Vagina (tissue), 2 donors: ENCODE results near the gene GLO1. TPM values are rescaled to one million over a fixed set of nuclear protein-coding genes. Genes with fewer than 3 reads are reported as not detected.

Source experiments
- DNase-seq, 2 donors: peaks; one replicate each; pipeline ENCODE4 v3.0.0-alpha.2; 2017; ENCODE audit errors: extremely low spot score in 2 of 2
- H3K27ac ChIP-seq: fragments of 200-600 bp; sonication (generic); one replicate; pipeline ENCODE4 v1.5.1; 2019
- H3K27me3 ChIP-seq: fragments of 200-600 bp; sonication (generic); one replicate; pipeline ENCODE4 v1.5.1; 2019
- H3K36me3 ChIP-seq, 2 donors: fragments of 200-600 bp; sonication (generic); one replicate each; pipeline ENCODE4 v1.5.1; 2017 to 2019
- H3K4me1 ChIP-seq: fragments of 200-600 bp; sonication (generic); one replicate; pipeline ENCODE4 v1.5.1; 2019
- H3K4me3 ChIP-seq, 2 donors: fragments of 200-600 bp; sonication (generic); 1 replicate in 1 of 2; 2 replicates in 1 of 2; pipeline ENCODE4 v1.5.1; 2016 to 2019
- H3K9me3 ChIP-seq: fragments of 200-600 bp; sonication (generic); one replicate; pipeline ENCODE4 v1.5.1; 2019
- POLR2A ChIP-seq, 2 donors: fragments of 450-650 bp; IDR thresholded peaks; one replicate each; pipeline ENCODE4 v1.6.1; 2017; ENCODE audit warnings: antibody characterized with exemption in 2 of 2, mild to moderate bottlenecking in 2 of 2, moderate library complexity in 2 of 2
- POLR2AphosphoS5 ChIP-seq, 2 donors: sonication (generic); formaldehyde crosslinking; IDR thresholded peaks; one replicate each; pipeline ENCODE4 v1.9.0; 2017; ENCODE audit warnings: antibody characterized with exemption in 2 of 2, mild to moderate bottlenecking in 2 of 2, low read depth in 1 of 2; ENCODE audit not compliant: insufficient read depth in 1 of 2
- intact Hi-C: fragments of 100-400 bp; cut with DNase I; formaldehyde crosslinking; loops from one replicate; pipeline ENCODE4 v1.15.1; 2023
- total RNA-seq: library from RNA; depleted of rRNA; stranded (reverse); fragments of >200 nt; gene quantifications from one replicate; pipeline ENCODE4 v1.2.3, GENCODE V29; 2016
- TF ChIP-seq, protein P1 (sequence below), 3 experiments: fragments of 450-650 bp in 2 of 3; fragments of 200-600 bp in 1 of 3; sonication (generic) in 1 of 3; IDR thresholded peaks; one replicate each; pipeline ENCODE4 v1.5.1; 2017 to 2019; ENCODE audit warnings: antibody characterized with exemption in 3 of 3, mild to moderate bottlenecking in 2 of 3, moderate library complexity in 2 of 3

The GLO1 gene
- total RNA-seq, 1 donor from 2014 or later: 59.7 TPM

GRCh38 chr6:38736951-38737350 is 34.0 kb upstream of the GLO1 start:
- intact Hi-C loops: no loop called here
- DNase-seq: no peak
- Histone ChIP-seq H3K27ac (no peak overlapping the region), H3K27me3 (no peaks in the 10 kb centered on the region), H3K9me3 (no peaks in the 10 kb centered on the region), H3K4me3 (no peak overlapping the region), H3K4me1 (no peaks in the 10 kb centered on the region), H3K36me3 (no peaks in the 10 kb centered on the region)
- TF ChIP-seq POLR2AphosphoS5 (IDR thresholded peaks at IDR 0.05; ENCODE audit: insufficient read depth in 1 of 2, low read depth in 1 of 2) (no peak), POLR2A (IDR thresholded peaks at IDR 0.05) (no peak)
- TF ChIP-seq, protein P1, sequence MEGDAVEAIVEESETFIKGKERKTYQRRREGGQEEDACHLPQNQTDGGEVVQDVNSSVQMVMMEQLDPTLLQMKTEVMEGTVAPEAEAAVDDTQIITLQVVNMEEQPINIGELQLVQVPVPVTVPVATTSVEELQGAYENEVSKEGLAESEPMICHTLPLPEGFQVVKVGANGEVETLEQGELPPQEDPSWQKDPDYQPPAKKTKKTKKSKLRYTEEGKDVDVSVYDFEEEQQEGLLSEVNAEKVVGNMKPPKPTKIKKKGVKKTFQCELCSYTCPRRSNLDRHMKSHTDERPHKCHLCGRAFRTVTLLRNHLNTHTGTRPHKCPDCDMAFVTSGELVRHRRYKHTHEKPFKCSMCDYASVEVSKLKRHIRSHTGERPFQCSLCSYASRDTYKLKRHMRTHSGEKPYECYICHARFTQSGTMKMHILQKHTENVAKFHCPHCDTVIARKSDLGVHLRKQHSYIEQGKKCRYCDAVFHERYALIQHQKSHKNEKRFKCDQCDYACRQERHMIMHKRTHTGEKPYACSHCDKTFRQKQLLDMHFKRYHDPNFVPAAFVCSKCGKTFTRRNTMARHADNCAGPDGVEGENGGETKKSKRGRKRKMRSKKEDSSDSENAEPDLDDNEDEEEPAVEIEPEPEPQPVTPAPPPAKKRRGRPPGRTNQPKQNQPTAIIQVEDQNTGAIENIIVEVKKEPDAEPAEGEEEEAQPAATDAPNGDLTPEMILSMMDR (IDR thresholded peaks at IDR 0.05): no peak

DNA sequence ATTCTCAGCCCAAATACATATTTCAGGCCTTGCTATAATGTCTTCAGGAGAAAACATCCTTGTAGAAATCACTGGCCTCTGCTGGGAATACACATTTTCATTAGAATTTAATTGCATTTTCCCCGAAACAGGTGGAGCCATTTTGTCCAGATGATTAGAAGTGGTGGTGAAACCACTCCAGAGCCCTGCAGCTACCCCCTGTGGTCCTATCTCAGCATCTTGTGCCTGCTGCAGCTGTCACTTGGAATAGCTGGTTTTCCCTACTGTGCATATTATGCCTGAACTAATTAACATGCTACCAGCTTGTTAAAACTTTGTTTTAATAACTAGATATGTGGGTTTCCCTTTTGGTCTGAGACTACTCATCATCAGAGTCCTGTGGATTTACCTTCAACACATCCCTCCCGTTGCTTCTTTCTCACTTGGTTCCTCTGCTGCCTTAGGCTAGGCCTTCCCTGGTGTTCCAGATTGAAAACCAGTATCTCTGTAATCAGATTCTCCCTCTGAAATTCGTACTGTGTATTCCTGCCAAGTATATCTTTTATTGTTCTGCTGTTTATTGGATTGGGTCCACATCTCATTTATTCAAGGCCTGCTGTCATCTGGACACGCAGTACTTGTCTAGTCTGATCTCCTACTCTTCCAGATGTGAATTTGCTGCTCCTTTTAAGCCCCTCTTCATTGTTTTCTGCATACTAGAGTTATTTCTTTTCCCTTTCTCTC is 27.4 kb upstream of the GLO1 start:
- TF ChIP-seq POLR2A (IDR thresholded peaks at IDR 0.05): no peak
- TF ChIP-seq POLR2AphosphoS5 (IDR thresholded peaks at IDR 0.05; ENCODE audit: insufficient read depth in 1 of 2, low read depth in 1 of 2): no peak
- TF ChIP-seq, protein P1 (IDR thresholded peaks at IDR 0.05): no peak

GRCh38 chr6:38728203-38728602 is 25.3 kb upstream of the GLO1 start:
- Histone ChIP-seq H3K4me3 (no peak overlapping the region), H3K27me3 (no peaks in the 10 kb centered on the region), H3K27ac (no peak overlapping the region), H3K4me1 (peaks cover 11% of the 10 kb centered on the region), H3K9me3 (no peaks in the 10 kb centered on the region), H3K36me3 (no peaks in the 10 kb centered on the region)
- DNase-seq: no peak
- TF ChIP-seq POLR2AphosphoS5 (IDR thresholded peaks at IDR 0.05; ENCODE audit: insufficient read depth in 1 of 2, low read depth in 1 of 2) (no peak), POLR2A (IDR thresholded peaks at IDR 0.05) (no peak)
- TF ChIP-seq, protein P1 (IDR thresholded peaks at IDR 0.05): no peak
- intact Hi-C loops: no loop called here

More for the DNA sequence above, 27.4 kb upstream of the GLO1 start:
- DNase-seq: no peak
- Histone ChIP-seq H3K27ac (no peak overlapping the region), H3K9me3 (no peaks in the 10 kb centered on the region), H3K36me3 (no peaks in the 10 kb centered on the region), H3K4me3 (no peak overlapping the region), H3K4me1 (peaks cover 11% of the 10 kb centered on the region), H3K27me3 (no peaks in the 10 kb centered on the region)
- intact Hi-C loops: no loop called here

- Histone ChIP-seq H3K4me1 (peaks cover 8% of the 10 kb centered on the region), H3K9me3 (no peaks in the 10 kb centered on the region), H3K36me3 (no peaks in the 10 kb centered on the region), H3K27me3 (no peaks in the 10 kb centered on the region), H3K27ac (no peak overlapping the region), H3K4me3 (no peak overlapping the region)
- intact Hi-C loops: no loop called here
- TF ChIP-seq POLR2A (IDR thresholded peaks at IDR 0.05) (no peak), POLR2AphosphoS5 (IDR thresholded peaks at IDR 0.05; ENCODE audit: insufficient read depth in 1 of 2, low read depth in 1 of 2) (no peak)
- TF ChIP-seq, protein P1 (IDR thresholded peaks at IDR 0.05): no peak
- DNase-seq: no peak
These were observed 22.7 kb upstream of the GLO1 start for GRCh38 chr6:38725414-38726183.

GRCh38 chr6:38724343-38724742 is 21.4 kb upstream of the GLO1 start:
- Histone ChIP-seq H3K4me3 (no peak overlapping the region), H3K27me3 (no peaks in the 10 kb centered on the region), H3K4me1 (no peaks in the 10 kb centered on the region), H3K9me3 (no peaks in the 10 kb centered on the region), H3K36me3 (no peaks in the 10 kb centered on the region), H3K27ac (no peak overlapping the region)
- TF ChIP-seq POLR2A (IDR thresholded peaks at IDR 0.05): no peak
- no peak for TF ChIP-seq POLR2AphosphoS5 (IDR thresholded peaks at IDR 0.05; ENCODE audit: insufficient read depth in 1 of 2, low read depth in 1 of 2)
- TF ChIP-seq, protein P1 (IDR thresholded peaks at IDR 0.05): no peak
- intact Hi-C loops: no loop called here
- no peak for DNase-seq
